Cardiac ventricle fibroblast (primary cell): ENCODE measurements around the gene HAPLN3. TPM values are rescaled to one million over a fixed set of nuclear protein-coding genes. Genes with fewer than 3 reads are reported as not detected.

Experiments used
- total RNA-seq: library from RNA; depleted of rRNA; stranded (reverse); fragments of >200 nt; gene quantifications from 2 replicates; pipeline ENCODE4 v1.2.3, GENCODE V29; 2015

HAPLN3 gene, protein sequence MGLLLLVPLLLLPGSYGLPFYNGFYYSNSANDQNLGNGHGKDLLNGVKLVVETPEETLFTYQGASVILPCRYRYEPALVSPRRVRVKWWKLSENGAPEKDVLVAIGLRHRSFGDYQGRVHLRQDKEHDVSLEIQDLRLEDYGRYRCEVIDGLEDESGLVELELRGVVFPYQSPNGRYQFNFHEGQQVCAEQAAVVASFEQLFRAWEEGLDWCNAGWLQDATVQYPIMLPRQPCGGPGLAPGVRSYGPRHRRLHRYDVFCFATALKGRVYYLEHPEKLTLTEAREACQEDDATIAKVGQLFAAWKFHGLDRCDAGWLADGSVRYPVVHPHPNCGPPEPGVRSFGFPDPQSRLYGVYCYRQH
- 4.4 and 4.7 TPM in 2 replicates for total RNA-seq

DNA sequence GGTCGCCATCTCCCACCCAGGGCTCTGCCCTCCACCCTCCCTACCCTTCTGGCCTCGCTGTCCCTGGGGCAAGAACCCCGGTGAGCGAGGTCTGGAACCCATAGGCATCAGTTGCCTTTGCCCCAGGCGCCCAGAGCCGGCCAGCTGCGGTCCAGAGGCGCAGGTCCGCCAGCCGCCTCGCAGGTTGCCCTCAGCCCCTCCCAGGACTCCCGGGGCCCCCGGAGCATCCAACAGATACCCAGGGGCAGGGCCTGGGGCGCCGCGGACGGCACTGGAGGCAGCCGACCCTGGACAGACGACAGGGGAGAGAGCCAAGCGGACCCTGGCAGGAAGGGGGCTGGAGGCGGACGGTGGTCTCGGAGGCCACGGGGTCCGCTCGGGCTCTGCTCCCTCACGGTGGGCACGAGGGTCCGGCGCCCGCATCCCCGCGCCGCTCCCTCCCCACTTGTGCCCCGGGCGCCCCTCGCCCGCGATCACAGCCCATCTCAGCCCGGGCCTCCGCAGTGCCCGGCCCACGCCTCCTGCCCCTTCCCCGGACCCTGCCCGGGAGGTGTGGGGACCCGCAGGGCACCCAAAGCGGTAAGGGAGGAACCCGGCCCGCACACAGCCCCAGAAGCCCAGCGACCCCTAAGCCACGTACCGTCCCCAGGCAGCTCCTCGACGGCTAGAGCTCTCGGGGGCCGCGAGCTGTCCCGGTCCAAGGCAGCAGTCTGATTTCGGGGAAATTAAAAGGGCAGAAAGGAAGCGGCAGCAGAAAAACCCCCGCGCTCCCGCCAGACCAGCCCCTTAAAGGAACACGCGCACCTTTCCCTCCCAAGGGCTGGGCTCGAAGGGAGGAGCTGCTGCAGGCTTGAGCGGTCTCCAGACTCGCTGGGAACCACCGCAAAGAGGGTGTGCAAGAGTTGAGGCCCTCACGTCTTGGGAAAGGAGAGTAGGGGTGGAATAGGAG, at the start of gene HAPLN3:
TSS of gene HAPLN3 (minus strand) at position 726 of the 949 bp plus-strand sequence. CDS start 8,246 bp downstream, outside the sequence.

GRCh38 chr15:88913017-88913849, 17.9 kb upstream of the HAPLN3 start, which contains the start of gene MFGE8:
TSS of gene MFGE8 (minus strand) at chr15:88913379. CDS start at chr15:88913319, 60 bp downstream.

Other genes with a start within 250 kb of the HAPLN3 start
- gene ACAN, start 92.1 kb downstream of the HAPLN3 start, total RNA-seq = not detected in 2 replicates
- 327 and 368 TPM in 2 replicates for gene MFGE8, start 17.8 kb upstream of the HAPLN3 start, total RNA-seq
- 32.3 and 46.5 TPM in 2 replicates for gene ABHD2, start 192.9 kb upstream of the HAPLN3 start, total RNA-seq